Activated T-helper 1 cell treated with anti-CD3 and anti-CD28 coated beads, Interleukin-12 subunit alpha, Interleukin-12 subunit beta, Interleukin-2, Interleukin-4 antibody, amounts not matched to agents 30 ng/mL and 10 ng/mL and 1 ng/mL, durations not matched to agents 14 hours and 24 hours and 36 hours (primary cell): ENCODE data around the gene PTPN14. TPM values are rescaled to one million over a fixed set of nuclear protein-coding genes. Genes with fewer than 3 reads are reported as not detected.

ENCODE experiments used
- DNase-seq: peaks from one replicate; pipeline ENCODE4 v3.0.0; 2021; ENCODE audit warnings: low spot score
- H3K27ac Mint-ChIP-seq: one replicate; pipeline ENCODE4 v1.8.0; 2021; ENCODE audit warnings: mild to moderate bottlenecking, mixed read lengths
- H3K27me3 Mint-ChIP-seq: one replicate; pipeline ENCODE4 v1.8.0; 2022; ENCODE audit warnings: mild to moderate bottlenecking, moderate library complexity, mixed read lengths; ENCODE audit not compliant: insufficient read depth
- H3K36me3 Mint-ChIP-seq: one replicate; pipeline ENCODE4 v1.8.0; 2021; ENCODE audit warnings: low read depth, mixed read lengths
- H3K4me1 Mint-ChIP-seq: one replicate; pipeline ENCODE4 v1.8.0; 2021; ENCODE audit warnings: low read depth, mixed read lengths
- H3K4me3 Mint-ChIP-seq: one replicate; pipeline ENCODE4 v1.8.0; 2021; ENCODE audit warnings: mild to moderate bottlenecking, moderate library complexity, mixed read lengths
- H3K9me3 Mint-ChIP-seq: one replicate; pipeline ENCODE4 v1.8.0; 2021; ENCODE audit warnings: mixed read lengths
- intact Hi-C: fragments of 100-400 bp; cut with micrococcal nuclease; formaldehyde crosslinking; loops from one replicate; pipeline ENCODE4 v1.15.1; 2024
- total RNA-seq: library from RNA; stranded (reverse); gene quantifications from 2 replicates; pipeline ENCODE4 v1.2.3, GENCODE V29; 2022

Gene PTPN14
- total RNA-seq, 1 donor from 2014 or later: 20.6 TPM

DNA sequence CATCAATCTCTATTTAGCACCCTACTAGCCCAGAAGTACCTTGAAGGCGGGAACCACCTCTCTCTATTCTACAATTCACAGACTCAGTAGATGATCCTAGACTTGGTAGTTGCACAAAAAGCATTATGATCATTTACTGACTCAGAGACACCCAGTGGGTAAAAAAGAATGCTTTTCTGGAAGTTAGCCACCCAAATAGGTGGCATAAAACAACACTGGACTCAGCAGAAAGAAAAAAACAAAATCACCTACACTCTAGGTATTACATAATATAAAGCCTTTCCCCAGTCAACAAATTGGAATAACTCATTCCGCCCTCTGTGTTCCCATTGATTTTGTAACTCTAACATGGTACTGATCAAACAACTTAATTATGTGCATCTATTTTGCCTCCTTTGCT, 126.3 kb downstream of the PTPN14 start:
- Mint-ChIP-seq H3K9me3 (peaks cover 7% of the 10 kb centered on the region), H3K36me3 (peaks cover 8% of the 10 kb centered on the region), H3K27me3 (no peaks in the 10 kb centered on the region), H3K27ac (no peak overlapping the region), H3K4me3 (no peak overlapping the region), H3K4me1 (peaks cover 52% of the 10 kb centered on the region)
- no peak for DNase-seq
- intact Hi-C loops: loop anchor here (5.0 kb wide), 1 partner anchor 143 kb away; the partner anchor contains the start of gene SMYD2

DNA sequence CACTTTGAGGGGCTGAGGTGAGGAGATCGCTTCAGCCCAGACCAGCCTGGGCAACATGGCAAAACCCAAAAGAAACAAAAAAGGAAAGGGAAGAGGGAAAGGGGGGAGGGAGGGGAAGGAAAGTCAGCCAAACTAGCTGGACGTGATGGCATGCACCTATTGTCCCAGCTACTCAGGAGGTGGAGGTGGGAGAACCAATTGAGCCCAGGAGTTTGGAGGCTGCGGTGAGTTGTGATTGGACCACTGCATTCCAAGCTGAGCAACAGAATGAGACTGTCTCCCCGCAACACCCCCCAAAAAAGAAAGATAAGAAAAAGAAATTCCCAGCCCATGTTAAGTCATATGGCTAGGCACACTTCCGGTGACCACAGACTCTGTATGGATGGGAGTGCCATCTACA, 128.4 kb downstream of the PTPN14 start:
- Mint-ChIP-seq H3K36me3 (peaks cover 6% of the 10 kb centered on the region), H3K4me1 (peaks cover 58% of the 10 kb centered on the region), H3K27me3 (no peaks in the 10 kb centered on the region), H3K9me3 (peaks cover 5% of the 10 kb centered on the region), H3K4me3 (no peak overlapping the region), H3K27ac (no peak overlapping the region)
- intact Hi-C loops: no loop called here
- no peak for DNase-seq

DNA sequence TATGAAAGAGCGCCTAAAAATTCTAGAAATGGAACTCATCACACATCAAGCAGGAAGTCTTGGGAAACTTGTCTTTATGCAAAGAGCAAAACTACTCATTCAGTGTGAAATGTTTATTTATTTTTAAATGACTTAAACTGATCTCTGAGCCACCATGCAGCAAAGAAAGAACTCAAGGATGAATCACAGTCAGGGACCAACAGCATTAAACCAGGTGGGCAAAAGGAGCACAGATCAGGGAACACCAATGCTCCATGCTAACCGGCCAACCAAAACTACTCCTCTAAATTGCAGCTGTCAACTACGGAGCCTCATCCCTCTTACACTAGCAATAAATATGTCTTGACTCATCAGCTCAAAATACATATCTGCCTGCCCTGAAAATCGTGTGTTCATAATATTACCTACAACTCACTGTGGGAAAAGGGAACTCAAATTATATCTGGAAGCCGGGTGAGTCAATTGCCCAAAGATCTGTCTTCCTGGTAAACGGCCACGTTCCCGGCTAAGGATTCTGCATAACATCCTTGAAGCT, 129.2 kb downstream of the PTPN14 start:
- intact Hi-C loops: no loop called here
- peaks cover 2% of the 10 kb centered on the region for H3K36me3 Mint-ChIP-seq
- H3K4me3 Mint-ChIP-seq: no peak overlapping the region
- peaks cover 3% of the 10 kb centered on the region for H3K9me3 Mint-ChIP-seq
- H3K27ac Mint-ChIP-seq: no peak overlapping the region
- H3K4me1 Mint-ChIP-seq: peaks cover 57% of the 10 kb centered on the region
- no peaks in the 10 kb centered on the region for H3K27me3 Mint-ChIP-seq
- DNase-seq: no peak

DNA sequence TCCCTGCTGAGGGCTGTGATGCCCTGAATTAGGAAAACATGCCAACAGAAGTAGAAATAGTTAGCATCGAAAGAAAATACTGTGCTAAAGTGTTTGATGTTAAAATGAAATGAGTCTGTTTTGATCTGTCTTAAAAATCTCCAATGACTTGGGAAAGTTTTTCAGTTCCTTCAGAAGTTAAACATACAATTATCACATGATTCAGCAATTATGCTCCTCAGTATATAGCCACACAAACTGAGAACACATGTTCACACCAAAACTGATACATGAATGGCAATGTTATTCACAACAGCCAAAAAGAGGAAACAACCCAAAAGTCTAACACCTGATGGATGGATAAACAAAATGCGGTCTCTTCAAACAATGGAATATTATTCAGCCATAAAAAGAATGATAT, 130.6 kb downstream of the PTPN14 start:
- Mint-ChIP-seq H3K9me3 (peaks cover 3% of the 10 kb centered on the region), H3K36me3 (peaks cover 2% of the 10 kb centered on the region), H3K4me3 (no peak overlapping the region), H3K27me3 (no peaks in the 10 kb centered on the region), H3K27ac (no peak overlapping the region), H3K4me1 (peaks cover 47% of the 10 kb centered on the region)
- intact Hi-C loops: no loop called here
- DNase-seq: no peak

DNA sequence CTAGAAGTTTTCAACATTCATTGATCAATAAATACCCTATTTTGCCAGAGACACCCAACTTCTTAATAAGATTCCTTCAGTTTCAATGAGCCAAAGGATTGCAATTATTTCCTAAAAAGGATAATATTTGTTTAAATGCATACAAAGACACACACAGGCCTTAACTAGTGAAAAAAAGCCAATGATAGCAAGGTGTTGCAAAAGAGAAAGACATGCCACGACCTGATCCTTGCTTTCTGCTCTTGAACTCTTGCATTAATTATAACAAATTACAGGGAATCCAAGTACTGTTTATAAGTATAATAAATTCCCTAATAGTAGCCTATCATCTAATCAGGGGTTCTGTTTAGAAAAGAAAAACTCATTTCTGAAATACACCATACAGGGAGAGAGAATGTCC, 131.1 kb downstream of the PTPN14 start:
- H3K27ac Mint-ChIP-seq: no peak overlapping the region
- intact Hi-C loops: no loop called here
- H3K9me3 Mint-ChIP-seq: peaks cover 3% of the 10 kb centered on the region
- H3K36me3 Mint-ChIP-seq: peaks cover 2% of the 10 kb centered on the region
- no peak overlapping the region for H3K4me3 Mint-ChIP-seq
- DNase-seq: no peak
- peaks cover 48% of the 10 kb centered on the region for H3K4me1 Mint-ChIP-seq
- H3K27me3 Mint-ChIP-seq: no peaks in the 10 kb centered on the region

DNA sequence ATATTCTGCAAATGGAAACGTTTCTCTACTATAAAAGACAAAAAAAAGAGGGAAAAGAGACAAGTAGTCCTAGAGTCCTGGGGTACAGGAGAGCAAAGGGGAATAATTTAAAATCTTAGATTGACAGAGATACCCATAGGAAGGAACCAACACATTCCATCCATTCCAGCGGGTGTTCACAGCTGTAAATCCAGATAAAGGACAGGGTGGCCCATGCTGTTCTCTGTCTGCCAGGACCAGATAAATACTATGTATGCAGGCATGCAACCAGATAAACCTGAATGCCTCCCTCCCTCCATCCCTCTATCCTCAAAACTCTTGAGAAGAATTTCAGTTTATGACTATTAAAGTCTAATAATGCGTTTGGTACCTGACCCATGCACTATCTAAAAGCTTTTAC, 131.8 kb downstream of the PTPN14 start:
- Mint-ChIP-seq H3K4me1 (peaks cover 51% of the 10 kb centered on the region), H3K4me3 (no peak overlapping the region), H3K27ac (no peak overlapping the region), H3K36me3 (peaks cover 5% of the 10 kb centered on the region), H3K27me3 (no peaks in the 10 kb centered on the region), H3K9me3 (peaks cover 3% of the 10 kb centered on the region)
- intact Hi-C loops: no loop called here
- DNase-seq: no peak

DNA sequence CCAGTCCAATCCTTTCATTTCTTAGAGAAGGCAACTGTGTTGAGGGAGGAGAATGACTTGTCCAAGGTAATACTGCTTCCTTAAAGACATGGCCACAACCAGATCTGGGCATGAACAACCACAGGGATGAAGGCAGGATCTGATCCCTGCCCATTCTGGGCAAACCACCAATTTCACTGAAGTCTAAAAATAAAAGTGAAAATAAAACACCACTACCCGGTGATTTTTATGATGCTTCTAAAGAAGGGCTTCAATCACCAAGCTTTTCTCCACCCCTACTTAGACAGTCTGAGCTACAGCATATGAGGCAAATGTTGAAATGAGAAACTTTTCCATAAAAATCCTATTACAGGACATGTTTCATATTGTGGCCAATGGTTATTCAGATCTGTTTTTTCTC, 133.0 kb downstream of the PTPN14 start:
- Mint-ChIP-seq H3K9me3 (peaks cover 3% of the 10 kb centered on the region), H3K4me1 (peaks cover 58% of the 10 kb centered on the region), H3K27ac (peak overlapping the region; percentile 18), H3K27me3 (no peaks in the 10 kb centered on the region), H3K4me3 (peak overlapping the region; percentile 34), H3K36me3 (peaks cover 5% of the 10 kb centered on the region)
- intact Hi-C loops: no loop called here
- DNase-seq: no peak

DNA sequence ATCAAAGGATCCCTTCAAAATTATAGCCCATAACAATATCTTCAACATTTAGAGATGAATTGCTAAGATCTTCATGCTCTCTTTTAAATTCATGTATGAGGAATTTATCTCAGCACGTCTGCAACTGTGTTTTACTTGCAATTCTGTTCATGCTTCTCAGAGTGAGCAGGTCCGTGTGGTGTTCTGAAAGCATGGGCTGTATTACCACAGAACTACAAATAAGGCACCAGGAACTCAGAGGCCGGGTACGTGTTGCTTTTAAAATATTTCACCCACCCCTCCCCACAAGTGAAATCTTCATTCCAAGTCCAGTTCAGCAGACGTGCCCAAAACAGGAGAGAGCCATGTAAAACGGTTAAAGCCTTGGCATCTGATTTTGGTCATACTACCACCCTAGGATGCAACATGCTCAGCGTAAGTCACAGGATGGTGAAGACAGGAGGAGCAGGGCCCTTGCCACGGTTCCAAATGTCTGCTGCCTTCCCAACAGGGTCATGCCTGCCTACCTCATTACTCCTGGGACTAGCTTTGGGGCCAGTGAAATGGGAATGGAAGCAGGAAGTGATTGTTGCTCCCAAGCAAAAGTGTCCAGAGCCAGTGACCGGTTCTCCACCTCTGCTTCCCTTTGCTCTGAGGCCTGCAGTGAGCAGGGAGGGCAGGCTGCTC, 133.7 kb downstream of the PTPN14 start:
- Mint-ChIP-seq H3K36me3 (peaks cover 8% of the 10 kb centered on the region), H3K4me1 (peaks cover 63% of the 10 kb centered on the region), H3K9me3 (peaks cover 3% of the 10 kb centered on the region), H3K27me3 (no peaks in the 10 kb centered on the region), H3K27ac (no peak overlapping the region), H3K4me3 (no peak overlapping the region)
- no peak for DNase-seq
- intact Hi-C loops: no loop called here

DNA sequence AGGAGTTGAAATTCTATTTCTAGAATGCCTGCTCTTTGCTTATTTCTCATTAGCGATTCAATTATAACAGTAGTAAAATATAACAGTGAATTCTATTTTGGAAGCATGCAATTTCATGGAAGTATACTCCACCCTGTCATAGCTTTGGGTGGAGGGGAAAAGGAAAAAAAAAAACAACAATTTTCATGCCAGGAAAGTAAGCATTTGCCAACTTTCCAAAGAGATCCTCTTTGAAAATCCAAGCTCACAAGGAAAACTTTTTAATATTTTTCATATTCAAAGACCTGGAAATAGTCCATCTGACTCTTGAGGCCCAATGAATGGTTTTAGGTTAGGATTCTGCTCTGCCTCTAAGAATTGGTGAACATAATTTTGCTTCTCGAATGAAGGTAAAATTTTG, 134.5 kb downstream of the PTPN14 start:
- DNase-seq: no peak
- intact Hi-C loops: no loop called here
- peaks cover 8% of the 10 kb centered on the region for H3K36me3 Mint-ChIP-seq
- H3K4me3 Mint-ChIP-seq: no peak overlapping the region
- peaks cover 3% of the 10 kb centered on the region for H3K9me3 Mint-ChIP-seq
- no peaks in the 10 kb centered on the region for H3K27me3 Mint-ChIP-seq
- peaks cover 63% of the 10 kb centered on the region for H3K4me1 Mint-ChIP-seq
- H3K27ac Mint-ChIP-seq: no peak overlapping the region

DNA sequence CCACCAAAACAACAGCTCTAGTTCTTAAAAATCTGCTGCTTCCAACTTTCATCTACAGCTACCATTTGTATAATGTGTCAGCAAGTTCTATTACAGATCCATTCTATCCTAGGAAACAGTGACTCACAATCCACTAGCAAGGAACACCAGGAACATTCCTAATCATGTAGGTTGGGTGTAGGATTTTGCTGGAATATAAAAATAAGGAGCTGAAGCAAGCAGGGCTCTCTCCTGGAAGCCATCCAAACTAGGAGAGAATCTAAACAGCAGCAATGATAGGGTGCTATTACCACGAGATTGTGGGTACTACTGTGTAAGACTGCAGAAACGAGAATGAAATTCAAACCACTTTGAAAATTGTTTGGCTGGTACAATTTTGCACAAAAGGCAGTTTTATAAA, 135.0 kb downstream of the PTPN14 start:
- H3K27me3 Mint-ChIP-seq: no peaks in the 10 kb centered on the region
- intact Hi-C loops: no loop called here
- H3K4me1 Mint-ChIP-seq: peaks cover 63% of the 10 kb centered on the region
- no peak for DNase-seq
- H3K4me3 Mint-ChIP-seq: no peak overlapping the region
- H3K27ac Mint-ChIP-seq: no peak overlapping the region
- H3K36me3 Mint-ChIP-seq: peaks cover 8% of the 10 kb centered on the region
- peaks cover 3% of the 10 kb centered on the region for H3K9me3 Mint-ChIP-seq

DNA sequence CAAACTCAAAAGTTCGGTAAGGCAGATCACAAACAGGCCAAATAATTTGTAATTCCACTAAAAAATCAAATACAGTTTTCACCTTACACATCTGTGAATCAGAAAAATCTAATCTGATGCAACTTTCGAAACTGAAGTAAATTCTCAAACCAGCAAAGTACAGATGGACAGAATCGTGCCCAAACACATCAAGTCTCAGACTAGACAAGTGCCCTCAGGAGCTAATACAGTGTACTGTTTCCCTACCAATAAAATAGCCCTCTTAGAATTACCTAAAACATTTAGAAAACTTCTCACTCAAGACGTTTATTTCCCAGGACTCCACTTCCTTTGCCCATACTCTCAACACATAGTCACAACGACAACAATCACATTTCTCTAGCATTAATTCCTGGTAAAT, 136.3 kb downstream of the PTPN14 start:
- Mint-ChIP-seq H3K27me3 (peaks cover 3% of the 10 kb centered on the region), H3K36me3 (peaks cover 10% of the 10 kb centered on the region), H3K4me1 (peaks cover 51% of the 10 kb centered on the region), H3K27ac (no peak overlapping the region), H3K9me3 (peaks cover 8% of the 10 kb centered on the region), H3K4me3 (no peak overlapping the region)
- intact Hi-C loops: no loop called here
- DNase-seq: no peak

DNA sequence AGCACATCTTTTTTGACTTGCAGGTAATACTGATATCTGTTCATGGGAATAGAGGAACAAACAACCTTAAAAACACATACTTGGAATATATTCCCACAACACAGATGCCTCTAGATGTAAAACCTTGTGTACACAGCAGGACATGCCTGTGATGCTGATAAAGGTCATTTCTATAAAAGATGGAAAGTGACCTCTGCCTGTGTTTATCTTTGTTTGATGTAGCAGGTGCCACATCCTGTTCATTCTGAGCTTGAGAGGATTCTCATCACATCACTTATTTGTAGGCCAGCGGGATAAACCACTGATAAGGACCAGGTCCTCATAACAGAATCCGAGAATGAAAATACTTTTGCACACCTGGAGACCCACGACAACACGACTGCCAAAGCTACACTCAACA, 136.7 kb downstream of the PTPN14 start:
- Mint-ChIP-seq H3K4me1 (peaks cover 47% of the 10 kb centered on the region), H3K4me3 (no peak overlapping the region), H3K27ac (no peak overlapping the region), H3K27me3 (peaks cover 3% of the 10 kb centered on the region), H3K36me3 (peaks cover 10% of the 10 kb centered on the region), H3K9me3 (peaks cover 8% of the 10 kb centered on the region)
- intact Hi-C loops: no loop called here
- DNase-seq: no peak

DNA sequence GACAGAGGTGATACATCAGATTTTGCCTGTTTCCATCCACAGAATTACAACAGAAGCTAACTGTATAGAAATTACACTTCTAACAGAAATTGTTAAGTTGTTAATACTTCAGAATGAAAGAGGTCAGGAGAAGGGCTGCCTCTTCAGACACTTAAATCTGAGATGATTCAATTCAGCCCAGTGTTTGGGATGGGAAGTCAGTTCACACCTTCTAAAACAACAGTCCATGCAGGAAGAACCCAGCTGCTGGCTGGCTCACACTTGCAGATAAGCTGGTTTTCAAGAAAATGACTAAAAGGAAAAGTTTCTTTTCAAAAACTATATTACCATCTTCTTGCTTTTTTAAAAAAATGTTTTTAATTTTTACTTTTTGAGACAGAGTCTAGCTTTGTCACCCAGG, 138.1 kb downstream of the PTPN14 start:
- peaks cover 8% of the 10 kb centered on the region for H3K9me3 Mint-ChIP-seq
- intact Hi-C loops: loop anchor here (2.0 kb wide), 1 partner anchor 15 kb away; no protein-coding TSS in a partner anchor
- peaks cover 34% of the 10 kb centered on the region for H3K4me1 Mint-ChIP-seq
- H3K27ac Mint-ChIP-seq: no peak overlapping the region
- peaks cover 3% of the 10 kb centered on the region for H3K27me3 Mint-ChIP-seq
- peaks cover 10% of the 10 kb centered on the region for H3K36me3 Mint-ChIP-seq
- no peak for DNase-seq
- H3K4me3 Mint-ChIP-seq: no peak overlapping the region
